Posterior vena cava (tissue), 2 donors: Measurements from ENCODE around the gene NUTM1. TPM values are rescaled to one million over a fixed set of nuclear protein-coding genes. Genes with fewer than 3 reads are reported as not detected.
A peak's percentile ranks its signal among the peaks of the same experiment; 100 is the strongest.
"Not testable (repeated sequence)": the region's sequence is repeated elsewhere in the genome, so short reads cannot be mapped to it uniquely, and the experiment has no call there.

Source experiments
- DNase-seq: peaks from one replicate; pipeline ENCODE4 v3.0.0-alpha.2; 2020; ENCODE audit warnings: low spot score
- intact Hi-C, 2 donors: fragments of 100-400 bp; cut with DNase I; formaldehyde crosslinking; loops; one replicate each; pipeline versions ENCODE4 v1.14.1 to v1.14.2; 2022 to 2023
- total RNA-seq, 2 donors: library from RNA; stranded (reverse); fragmentation: NEBNext Ultra II Directional; extraction: Animal tissue kit (Norgen Biotek cat#: 25700); gene quantifications; one replicate each; pipeline ENCODE4 v1.2.1, GENCODE V29; 2021
- donor health status: DM: yes; HTN: yes; CAD: no.
- donor health status: DM: yes; HTN: yes; CAD: no.

The NUTM1 gene
- total RNA-seq, 2 donors from 2014 or later = not detected

- intact Hi-C loops = no loop called here
- no peak for DNase-seq
These were observed 7.7 kb upstream of the NUTM1 start for GRCh38 chr15:34335176-34336032.

- no peak for DNase-seq
- intact Hi-C loops = no loop called here
These were observed 6.7 kb upstream of the NUTM1 start for GRCh38 chr15:34336231-34336990.

DNA sequence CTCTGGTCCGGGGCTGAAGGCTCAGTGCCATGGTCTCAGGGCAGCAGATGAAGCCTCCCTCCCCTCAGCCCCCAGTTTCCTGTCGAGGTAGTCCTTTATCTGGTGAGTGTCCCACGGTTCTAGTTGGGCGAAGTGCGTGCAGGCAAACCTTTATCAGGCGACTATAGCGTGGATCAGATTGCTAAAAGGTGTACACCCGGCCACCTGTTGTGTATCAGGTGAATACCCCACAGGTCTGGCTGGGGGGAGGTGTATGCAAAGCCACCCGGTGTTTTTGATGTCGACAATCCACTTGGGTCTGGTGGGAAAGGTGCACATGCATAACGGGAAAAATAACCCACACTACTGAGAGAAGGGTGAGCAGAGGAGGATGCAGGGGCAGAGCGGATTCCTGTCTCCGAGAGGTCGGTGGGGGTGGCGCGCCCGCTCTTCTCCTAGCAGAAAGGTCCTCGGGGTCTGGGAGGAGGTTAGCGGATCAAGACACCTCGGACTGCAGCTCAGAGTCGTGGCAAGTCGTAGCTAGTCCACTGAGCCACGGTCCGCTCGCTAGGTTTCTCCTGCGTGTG is 6.0 kb upstream of the NUTM1 start:
- no peak for DNase-seq
- intact Hi-C loops = no loop called here

- intact Hi-C loops = no loop called here
- peak; percentile 97 for DNase-seq
These were observed 5.4 kb upstream of the NUTM1 start, which contains the start of gene SLC12A6 for GRCh38 chr15:34337557-34338306. Gene SLC12A6, minus strand, starts transcription at chr15:34337781. Its CDS starts 1,101 bp downstream, at chr15:34336680.

DNA sequence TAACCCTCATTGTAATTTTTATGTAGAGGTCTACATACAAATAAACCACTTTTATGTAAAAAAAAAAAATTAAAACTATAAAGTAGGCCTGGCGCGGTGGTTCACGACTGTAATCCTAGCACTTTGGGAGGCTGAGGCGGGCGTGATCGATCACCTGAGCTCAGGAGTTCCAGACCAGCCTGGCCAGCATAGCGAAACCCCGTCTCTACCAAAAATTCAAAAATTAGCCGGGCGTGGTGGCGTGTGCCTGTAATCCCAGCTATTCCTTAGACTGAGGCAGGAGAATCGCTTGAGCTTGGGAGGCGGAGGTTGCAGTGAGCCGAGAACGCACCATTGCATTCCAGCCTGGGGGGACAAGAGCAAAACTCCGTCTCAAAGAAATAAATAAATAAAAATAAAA is 4.8 kb upstream of the NUTM1 start:
- intact Hi-C loops = no loop called here
- DNase-seq = no peak

- DNase-seq = no peak
- intact Hi-C loops = no loop called here
These were observed 3.2 kb upstream of the NUTM1 start for GRCh38 chr15:34339946-34340345.

- intact Hi-C loops = no loop called here
- DNase-seq = no peak
These were observed 1.5 kb upstream of the NUTM1 start for GRCh38 chr15:34341381-34342212.

DNA sequence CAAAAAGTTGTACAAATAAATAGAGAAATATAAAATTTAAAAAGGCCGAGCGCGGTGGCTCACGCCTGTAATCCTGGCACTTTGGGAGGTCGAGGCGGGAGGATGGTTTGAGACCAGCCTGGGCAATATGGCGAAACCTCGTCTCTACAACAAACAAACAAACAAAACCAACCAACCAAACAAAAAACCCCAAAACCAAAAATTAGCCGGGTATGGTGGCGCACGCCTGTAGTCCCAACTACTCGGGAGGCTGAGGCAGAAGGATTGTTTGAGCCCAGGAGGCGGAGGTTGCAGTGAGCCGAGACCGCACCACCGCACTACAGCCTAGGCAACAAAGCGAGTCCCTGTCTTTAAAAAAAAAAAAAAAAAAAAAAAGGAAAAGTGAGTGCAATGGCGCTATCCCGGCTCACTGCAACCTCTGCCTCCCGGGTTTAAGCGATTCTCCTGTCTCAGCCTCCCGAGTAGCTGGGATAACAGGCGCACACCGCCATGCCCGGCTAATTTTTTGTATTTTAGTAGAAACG is 840 bp upstream of the NUTM1 start:
- DNase-seq = peak; percentile 66
- intact Hi-C loops = not testable (repeated sequence)

DNA sequence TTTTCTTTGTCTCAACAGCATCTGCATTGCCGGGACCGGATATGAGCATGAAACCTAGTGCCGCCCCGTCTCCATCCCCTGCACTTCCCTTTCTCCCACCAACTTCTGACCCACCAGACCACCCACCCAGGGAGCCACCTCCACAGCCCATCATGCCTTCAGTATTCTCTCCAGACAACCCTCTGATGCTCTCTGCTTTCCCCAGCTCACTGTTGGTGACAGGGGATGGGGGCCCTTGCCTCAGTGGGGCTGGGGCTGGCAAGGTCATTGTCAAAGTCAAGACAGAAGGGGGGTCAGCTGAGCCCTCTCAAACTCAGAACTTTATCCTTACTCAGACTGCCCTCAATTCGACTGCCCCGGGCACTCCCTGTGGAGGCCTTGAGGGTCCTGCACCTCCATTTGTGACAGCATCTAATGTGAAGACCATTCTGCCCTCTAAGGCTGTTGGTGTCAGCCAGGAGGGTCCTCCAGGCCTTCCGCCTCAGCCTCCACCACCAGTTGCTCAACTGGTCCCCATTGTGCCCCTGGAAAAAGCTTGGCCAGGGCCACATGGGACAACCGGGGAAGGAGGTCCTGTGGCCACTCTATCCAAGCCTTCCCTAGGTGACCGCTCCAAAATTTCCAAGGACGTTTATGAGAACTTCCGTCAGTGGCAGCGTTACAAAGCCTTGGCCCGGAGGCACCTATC is 5.0 kb downstream of the NUTM1 start:
- intact Hi-C loops = no loop called here
- no peak for DNase-seq

DNA sequence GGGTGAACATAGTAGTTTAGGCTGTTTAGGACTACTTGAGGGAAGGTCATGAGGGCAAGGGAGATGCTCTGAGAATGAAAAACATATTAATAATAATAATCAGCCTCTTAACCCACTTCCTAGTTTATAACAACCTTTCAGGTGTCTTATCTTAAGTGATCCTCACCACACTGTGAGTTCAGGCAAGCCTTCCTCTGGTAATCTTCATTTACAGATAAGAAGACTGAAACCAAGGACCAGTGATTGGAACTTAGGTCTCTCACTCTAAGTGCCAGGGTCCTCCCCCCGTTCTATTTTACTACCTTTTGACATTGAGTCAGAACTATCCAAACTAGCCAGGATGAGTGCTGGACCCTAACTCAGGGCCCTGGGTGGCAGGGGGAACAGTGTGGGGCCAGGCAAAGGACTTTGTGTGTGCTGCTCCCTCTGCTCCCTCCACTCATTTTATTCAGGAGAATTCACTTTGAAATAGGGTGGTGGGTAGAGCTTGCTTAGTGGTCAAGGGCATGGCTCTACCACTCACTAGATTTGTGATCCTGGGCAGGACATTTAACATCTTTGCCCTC is 5.7 kb downstream of the NUTM1 start:
- DNase-seq = no peak
- intact Hi-C loops = no loop called here

DNA sequence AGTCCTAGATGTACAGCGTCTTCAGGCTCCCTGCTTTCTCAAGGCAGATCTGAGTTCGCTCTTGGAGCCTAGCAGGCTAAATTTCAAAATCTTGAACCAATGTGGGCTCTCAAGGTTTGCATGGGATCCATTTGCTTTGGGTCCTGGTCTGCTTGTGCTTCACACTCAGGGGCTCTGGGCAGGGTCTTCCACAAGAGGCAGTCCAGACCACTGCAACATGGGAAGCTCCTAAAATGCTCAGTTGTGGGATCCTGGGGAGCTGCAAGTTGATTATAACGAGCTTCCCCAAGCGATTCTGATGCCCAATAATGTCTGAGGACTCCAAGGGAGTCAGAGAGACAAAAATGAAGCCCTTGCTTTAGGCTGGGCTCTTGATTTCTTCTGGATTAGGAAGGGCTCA is 6.7 kb downstream of the NUTM1 start:
- intact Hi-C loops = no loop called here

DNA sequence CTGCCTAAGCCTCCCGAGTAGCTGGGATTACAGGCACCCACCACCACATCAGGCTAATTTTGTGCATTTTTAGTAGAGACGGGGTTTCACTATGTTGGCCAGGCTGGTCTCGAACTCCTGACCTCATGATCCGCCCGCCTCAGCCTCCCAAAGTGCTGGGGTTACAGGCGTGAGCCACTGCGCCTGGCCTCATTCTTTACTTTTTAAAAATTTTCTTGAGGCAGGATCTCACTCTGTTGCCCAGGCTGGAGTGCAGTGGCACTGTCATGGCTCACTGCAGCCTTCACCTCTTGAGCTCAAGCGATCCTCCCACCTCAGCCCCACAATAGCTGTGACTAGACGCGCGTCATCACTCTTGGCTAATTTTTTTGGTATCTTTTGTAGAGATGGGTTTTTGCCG is 9.9 kb downstream of the NUTM1 start:
- intact Hi-C loops, DNase-seq: not testable (repeated sequence)

More for the DNA sequence above, 6.7 kb downstream of the NUTM1 start:
- no peak for DNase-seq

DNA sequence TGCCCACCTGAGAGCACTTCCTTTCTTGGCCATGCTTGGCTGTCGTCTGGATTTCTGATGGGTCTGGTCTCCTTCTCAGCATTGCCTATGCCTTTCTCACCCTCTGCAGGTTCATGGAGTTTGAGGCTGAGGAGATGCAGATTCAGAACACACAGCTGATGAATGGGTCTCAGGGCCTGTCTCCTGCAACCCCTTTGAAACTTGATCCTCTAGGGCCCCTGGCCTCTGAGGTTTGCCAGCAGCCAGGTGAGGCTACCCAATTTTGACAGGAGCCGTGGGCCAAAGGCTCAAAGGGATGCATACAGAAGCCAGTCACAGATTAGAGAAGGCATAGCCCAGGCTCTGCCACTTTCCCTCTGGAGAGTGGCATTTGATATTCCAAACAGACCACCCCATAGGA is 10.5 kb downstream of the NUTM1 start:
- no peak for DNase-seq
- intact Hi-C loops = no loop called here

GRCh38 chr15:34354286-34354685 is 11.2 kb downstream of the NUTM1 start:
- no peak for DNase-seq
- intact Hi-C loops = no loop called here

DNA sequence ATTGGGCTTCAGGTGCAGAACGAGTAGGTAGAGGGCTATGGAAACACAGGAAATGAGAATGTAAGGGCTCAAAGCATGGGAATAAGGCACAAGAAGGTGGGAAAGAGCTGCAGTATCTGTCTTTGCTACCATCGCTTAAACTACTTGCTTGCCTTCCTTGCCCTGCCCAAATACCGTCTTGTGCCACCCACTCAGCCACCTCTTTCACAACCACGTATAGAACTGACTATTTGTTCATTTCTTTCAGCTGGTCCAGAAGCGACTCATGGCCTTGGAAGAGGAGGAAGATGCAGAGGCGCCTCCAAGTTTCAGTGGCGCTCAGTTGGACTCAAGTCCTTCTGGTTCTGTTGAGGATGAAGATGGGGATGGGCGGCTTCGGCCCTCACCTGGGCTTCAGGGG is 12.1 kb downstream of the NUTM1 start:
- no peak for DNase-seq
- intact Hi-C loops = no loop called here

DNA sequence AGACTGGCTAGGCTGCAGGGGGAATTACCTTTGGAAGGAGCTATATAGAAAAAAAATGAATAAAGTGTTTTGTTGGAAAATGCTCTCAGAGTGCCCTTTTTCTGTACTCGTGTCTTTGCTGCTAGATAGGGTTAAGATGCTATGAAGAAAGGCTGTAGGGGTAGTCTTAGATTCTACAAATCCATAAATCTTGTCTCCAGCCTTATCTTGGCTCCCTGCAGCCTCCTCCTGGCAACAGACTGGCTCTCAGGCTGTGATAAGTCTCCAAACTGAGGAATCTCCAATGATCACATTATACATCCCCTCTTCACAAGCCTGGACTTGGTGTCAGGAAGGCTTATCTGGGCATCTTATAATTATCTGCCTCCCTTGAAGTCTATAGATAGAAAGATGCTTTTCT is 14.5 kb downstream of the NUTM1 start:
- intact Hi-C loops = no loop called here
- DNase-seq = no peak

DNA sequence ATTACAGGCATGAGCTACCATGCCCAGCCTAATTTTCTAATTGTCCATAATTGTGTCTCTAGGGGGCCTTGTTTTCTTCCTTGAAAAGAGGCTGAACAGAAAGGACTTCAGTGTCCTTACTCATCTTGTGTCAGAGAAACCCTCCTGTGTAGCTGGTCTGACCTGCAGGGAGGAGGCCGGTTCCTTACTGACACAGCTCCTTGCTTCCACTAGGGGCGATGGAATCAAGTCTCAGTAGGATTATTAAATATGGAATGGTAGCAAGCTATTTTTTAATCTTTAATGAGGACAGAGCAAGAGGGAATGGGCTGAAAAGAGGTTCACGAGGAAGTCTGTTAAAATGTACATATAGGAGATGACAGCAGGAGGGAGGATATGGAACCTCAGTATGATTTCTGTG is 15.3 kb downstream of the NUTM1 start:
- intact Hi-C loops = no loop called here

GRCh38 chr15:34358948-34359347 is 15.8 kb downstream of the NUTM1 start:
- no peak for DNase-seq
- intact Hi-C loops = no loop called here

More for the DNA sequence above, 15.3 kb downstream of the NUTM1 start:
- no peak for DNase-seq
